HL-60/S4 (cell line): ENCODE measurements around the gene KIRREL2.
"Not testable (repeated sequence)": the region's sequence is repeated elsewhere in the genome, so short reads cannot be mapped to it uniquely, and the experiment has no call there.

ENCODE experiments used
- in situ Hi-C: fragments of 300-500 bp; cut with MboI; formaldehyde crosslinking; loops from 2 replicates; pipeline ENCODE4 v1.14.3; 2022; ENCODE audit warnings: low sequenced_read_pairs

The KIRREL2 gene

DNA sequence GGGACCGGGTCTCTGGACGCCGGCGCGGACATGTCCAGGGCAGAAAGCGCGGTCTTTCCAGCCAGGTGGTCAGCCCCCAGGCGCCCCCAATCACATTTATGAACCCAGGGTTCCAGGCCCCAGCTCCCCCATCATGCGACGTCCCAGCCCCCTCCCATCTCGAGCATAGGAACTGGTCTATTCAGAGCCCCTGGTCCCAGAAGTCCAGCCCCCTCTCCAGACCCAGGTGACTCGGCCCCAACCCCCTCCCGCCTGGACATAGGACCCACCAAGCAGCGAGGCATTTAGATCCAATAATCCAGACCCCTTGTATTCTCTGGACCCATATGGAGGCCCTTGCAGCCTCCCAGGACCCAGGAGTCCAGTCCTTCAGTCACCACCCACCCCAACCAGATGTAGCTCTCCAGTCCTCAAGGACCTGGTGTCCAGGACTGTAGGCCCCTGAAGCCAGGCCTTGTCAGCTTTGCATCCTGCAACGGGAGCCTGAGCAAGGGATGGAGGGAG is 12.2 kb downstream of the KIRREL2 start:
- in situ Hi-C loops: no loop called here

GRCh38 chr19:35869327-35870123 is 12.8 kb downstream of the KIRREL2 start:
- in situ Hi-C loops: no loop called here

GRCh38 chr19:35870124-35870736 is 13.5 kb downstream of the KIRREL2 start:
- in situ Hi-C loops: not testable (repeated sequence)

DNA sequence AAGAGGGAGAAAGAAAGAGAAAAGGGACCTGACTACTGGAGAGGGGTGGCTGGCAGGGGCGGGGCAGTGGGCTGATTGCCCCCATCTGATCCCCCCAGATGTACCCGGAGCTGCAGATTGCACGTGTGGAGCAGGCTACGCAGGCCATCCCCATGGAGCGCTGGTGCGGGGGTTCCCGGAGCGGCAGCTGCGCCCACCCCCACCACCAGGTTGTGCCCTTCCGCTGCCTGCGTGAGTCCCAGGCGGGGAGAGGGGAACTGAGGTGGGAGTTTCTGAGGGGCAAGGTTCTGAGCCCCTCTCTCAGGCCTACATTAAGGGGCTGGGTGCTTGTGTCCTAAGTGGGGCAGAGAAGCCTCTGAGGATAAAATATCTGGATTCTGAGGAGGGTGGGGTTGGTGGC is 14.1 kb downstream of the KIRREL2 start:
- in situ Hi-C loops: no loop called here

- in situ Hi-C loops: no loop called here
These were observed 14.9 kb downstream of the KIRREL2 start for GRCh38 chr19:35871611-35872010.

- in situ Hi-C loops: no loop called here
These were observed 15.5 kb downstream of the KIRREL2 start for GRCh38 chr19:35872180-35872579.

GRCh38 chr19:35874392-35874930 is 17.8 kb downstream of the KIRREL2 start:
- in situ Hi-C loops: no loop called here

- in situ Hi-C loops: loop anchor here (5.0 kb wide), 1 partner anchor 53 kb away; no protein-coding TSS in a partner anchor
These were observed 22.4 kb downstream of the KIRREL2 start for GRCh38 chr19:35879068-35879467.

- in situ Hi-C loops: loop anchor here (5.0 kb wide), 1 partner anchor 52 kb away; no protein-coding TSS in a partner anchor
These were observed 23.1 kb downstream of the KIRREL2 start for GRCh38 chr19:35879770-35880317.

GRCh38 chr19:35882114-35882832 is 25.6 kb downstream of the KIRREL2 start:
- in situ Hi-C loops: no loop called here

- in situ Hi-C loops: no loop called here
These were observed 27.2 kb downstream of the KIRREL2 start for GRCh38 chr19:35883882-35884281.

DNA sequence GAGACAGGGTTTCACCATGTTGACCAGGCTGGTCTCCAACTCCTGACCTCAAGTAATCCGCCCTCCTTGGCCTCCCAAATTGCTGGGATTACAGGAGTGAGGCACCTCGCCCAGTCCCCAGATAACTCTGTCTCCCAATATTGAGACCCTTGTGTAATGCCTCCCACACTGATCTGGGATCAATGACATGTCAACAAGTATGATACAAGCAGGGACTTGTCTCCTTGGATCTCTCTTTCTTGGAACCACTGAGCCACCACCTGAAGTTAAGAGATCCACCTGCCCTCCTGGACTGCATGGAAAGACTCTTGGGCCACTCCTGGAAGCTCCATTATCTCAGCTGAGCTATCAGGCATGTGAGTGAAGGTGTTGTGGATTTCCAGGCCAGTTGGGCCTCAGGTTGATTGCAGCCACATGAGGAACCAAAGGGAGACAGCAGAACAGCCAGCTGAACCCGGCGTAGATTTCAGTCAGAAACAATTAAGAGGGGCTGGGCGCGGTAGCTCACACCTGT is 28.6 kb downstream of the KIRREL2 start:
- in situ Hi-C loops: no loop called here

GRCh38 chr19:35885904-35886303 is 29.2 kb downstream of the KIRREL2 start:
- in situ Hi-C loops: no loop called here

- in situ Hi-C loops: no loop called here
These were observed 30.5 kb downstream of the KIRREL2 start for GRCh38 chr19:35887197-35887596.

GRCh38 chr19:35888398-35888797 is 31.7 kb downstream of the KIRREL2 start:
- in situ Hi-C loops: no loop called here

DNA sequence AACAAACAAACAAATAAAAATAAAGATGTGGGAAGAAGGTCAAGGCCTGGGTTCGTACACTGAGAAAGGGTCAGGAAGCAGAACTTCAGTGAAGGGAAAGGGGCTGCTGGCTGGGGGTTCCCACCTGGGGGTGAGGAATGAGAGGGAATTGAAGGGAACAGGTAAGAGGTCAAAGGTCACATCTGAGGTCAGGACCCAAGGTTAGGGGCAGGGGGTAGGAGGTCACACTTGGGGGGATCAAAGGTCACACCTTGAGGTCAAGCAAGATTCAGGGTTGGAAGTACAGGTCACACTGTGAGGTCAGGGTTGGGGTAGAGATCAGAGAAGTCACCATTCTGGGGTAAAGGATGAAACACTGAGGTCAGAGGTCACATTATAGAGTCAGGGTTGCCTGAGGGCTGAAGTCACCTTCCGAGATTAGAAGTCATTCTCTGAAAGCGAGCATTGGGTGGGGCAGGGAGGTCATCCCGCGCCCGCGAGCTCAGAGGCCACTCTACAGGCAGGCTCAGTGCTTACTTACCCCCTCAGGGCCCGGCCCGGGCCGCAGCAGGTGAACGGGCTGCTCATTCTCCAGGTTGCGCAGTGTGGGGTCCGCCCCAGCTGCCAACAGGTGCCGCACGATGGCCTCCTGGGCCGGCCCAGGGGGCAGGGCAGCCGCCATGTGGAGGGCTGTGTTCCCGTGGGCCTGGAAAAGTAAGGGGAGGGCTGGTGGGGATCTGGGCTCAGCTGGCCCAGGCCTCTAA is 32.8 kb downstream of the KIRREL2 start:
- in situ Hi-C loops: no loop called here

DNA sequence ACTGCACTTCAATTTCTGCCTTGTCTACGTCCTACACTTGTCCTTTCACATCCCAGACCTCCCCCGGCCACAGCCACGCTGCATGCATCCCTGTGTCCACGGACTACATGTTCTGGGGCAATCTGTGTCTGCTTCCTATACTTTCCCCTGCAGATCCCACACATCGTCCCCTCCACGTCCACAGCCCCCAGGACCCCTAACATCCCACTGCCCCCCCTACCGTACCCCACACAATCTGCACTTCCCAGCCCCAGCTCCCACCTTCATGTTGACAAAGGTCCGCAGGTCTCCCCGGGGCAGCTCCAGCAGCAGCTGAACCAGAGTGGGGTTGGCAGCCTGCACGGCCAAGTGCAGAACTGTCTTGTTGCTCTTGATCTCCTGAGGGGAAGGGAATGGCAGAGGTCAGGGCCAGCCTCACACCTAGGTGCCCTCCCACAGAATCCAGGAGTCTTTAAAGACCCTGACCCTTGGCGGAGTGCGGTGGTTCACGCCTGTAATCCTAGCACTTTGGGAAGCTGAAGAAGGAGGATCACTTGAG is 33.5 kb downstream of the KIRREL2 start:
- in situ Hi-C loops: no loop called here

DNA sequence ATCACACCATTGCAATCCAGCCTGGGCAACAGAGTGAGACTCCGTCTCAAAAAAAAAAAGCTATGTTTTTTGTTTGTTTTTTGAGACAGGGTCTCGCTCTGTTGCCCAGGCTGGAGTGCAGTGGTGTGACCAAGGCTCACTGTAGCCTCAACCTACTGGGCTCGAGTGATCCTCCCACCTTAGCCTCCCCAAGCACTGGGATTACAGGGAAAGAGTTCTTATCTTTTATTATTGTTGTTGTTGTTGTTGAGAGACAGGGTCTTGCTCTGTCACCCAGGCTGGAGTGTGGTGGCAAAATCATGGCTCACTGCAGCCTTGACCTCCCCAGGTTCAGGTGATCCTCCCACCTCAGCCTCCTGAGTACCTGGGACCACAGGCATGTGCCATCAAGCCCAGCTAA is 35.1 kb downstream of the KIRREL2 start:
- in situ Hi-C loops: not testable (repeated sequence)

- in situ Hi-C loops: no loop called here
These were observed 37.6 kb downstream of the KIRREL2 start for GRCh38 chr19:35894342-35894741.
